Measurements from ENCODE around the gene PCNX1. TPM values are rescaled to one million over a fixed set of nuclear protein-coding genes. Genes with fewer than 3 reads are reported as not detected.

The PCNX1 gene
- total RNA-seq, 1 experiment from 2014 or later, result 48.0 TPM

DNA sequence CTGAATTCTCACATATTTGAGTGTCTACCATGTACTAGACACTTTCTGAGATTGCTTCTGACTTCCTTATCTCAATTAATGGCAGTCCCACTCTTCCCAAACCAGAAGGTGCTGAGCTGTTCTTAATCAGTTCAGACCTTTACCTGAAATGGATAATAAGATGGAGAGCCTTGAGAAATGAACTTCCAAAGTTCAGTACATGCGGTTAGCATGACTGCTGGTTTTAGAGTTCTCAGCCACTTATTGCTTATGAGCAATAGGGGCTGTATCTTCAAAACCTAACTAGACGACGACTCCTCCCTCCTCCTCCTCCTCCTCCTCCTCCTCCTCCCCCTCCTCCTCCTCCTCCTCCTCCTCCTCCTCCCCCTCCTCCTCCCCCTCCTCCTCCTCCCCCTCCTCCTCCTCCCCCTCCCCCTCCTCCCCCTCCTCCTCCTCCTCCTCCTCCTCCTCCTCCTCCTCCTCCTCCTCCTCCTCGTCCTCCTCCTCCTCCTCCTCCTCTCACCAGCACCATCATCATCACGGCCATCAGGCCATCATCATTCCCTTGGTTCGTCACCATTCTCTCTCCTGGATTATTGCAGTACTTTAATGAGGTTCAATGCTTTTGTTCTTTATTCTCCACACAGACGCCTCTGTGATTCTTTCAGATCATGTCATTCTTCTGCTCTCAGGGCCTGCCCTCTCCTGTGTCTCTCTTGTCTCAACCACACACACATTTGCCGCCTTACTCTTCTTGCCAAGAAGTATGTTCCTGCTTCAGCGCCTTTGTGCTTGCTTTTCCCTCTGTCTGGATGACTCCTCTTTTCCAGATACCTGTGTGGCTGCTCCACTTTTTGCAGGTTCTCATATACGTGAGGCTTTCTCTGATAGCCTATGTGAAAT lies 2.7 kb downstream of the PCNX1 start:
- H3K27ac ChIP-seq (ENCODE audit: insufficient read length, low read depth, low read length), result no peak overlapping the region
- H3K36me3 Mint-ChIP-seq (ENCODE audit: insufficient read depth in 1 of 3, low read depth in 3 of 3), result peaks cover 0 to 2% (median 0%) of the 10 kb centered on the region in 3 experiments; a peak in 1 of 7 replicates
- WGBS (ENCODE audit: extremely low coverage, insufficient read length, low lambda C conversion rate), result no CpG with 5 or more reads among the region's 10 CpGs
- H3K9me3 ChIP-seq (ENCODE audit: control insufficient read depth, low read depth, low read length), result no peaks in the 10 kb centered on the region
- peaks cover 42 to 50% of the 10 kb centered on the region in 2 experiments for H3K4me1 Mint-ChIP-seq
- H3K23ac ChIP-seq (ENCODE audit: insufficient read length, low read depth, low read length), result no peak overlapping the region
- no peak overlapping the region for H3K4ac ChIP-seq (ENCODE audit: low read depth, low read length)
- no peak overlapping the region for H2BK120ac ChIP-seq (ENCODE audit: low read depth, low read length, poor library complexity, severe bottlenecking)
- no peak overlapping the region for H4K8ac ChIP-seq (replicated peaks; ENCODE audit: insufficient read length, low read depth, low read length)
- no peak overlapping the region for H2AFZ ChIP-seq (ENCODE audit: low read length)
- TF ChIP-seq, protein P1, sequence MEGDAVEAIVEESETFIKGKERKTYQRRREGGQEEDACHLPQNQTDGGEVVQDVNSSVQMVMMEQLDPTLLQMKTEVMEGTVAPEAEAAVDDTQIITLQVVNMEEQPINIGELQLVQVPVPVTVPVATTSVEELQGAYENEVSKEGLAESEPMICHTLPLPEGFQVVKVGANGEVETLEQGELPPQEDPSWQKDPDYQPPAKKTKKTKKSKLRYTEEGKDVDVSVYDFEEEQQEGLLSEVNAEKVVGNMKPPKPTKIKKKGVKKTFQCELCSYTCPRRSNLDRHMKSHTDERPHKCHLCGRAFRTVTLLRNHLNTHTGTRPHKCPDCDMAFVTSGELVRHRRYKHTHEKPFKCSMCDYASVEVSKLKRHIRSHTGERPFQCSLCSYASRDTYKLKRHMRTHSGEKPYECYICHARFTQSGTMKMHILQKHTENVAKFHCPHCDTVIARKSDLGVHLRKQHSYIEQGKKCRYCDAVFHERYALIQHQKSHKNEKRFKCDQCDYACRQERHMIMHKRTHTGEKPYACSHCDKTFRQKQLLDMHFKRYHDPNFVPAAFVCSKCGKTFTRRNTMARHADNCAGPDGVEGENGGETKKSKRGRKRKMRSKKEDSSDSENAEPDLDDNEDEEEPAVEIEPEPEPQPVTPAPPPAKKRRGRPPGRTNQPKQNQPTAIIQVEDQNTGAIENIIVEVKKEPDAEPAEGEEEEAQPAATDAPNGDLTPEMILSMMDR (conservative IDR thresholded peaks at IDR 0.05), result no peak
- H4K91ac ChIP-seq (ENCODE audit: insufficient read length, low read depth, low read length), result no peak overlapping the region
- no peak overlapping the region for H2AK5ac ChIP-seq (ENCODE audit: insufficient read length, low read length)
- no peaks in the 10 kb centered on the region for H3K27me3 ChIP-seq (ENCODE audit: insufficient read depth, low read length)
- H3K79me1 ChIP-seq (ENCODE audit: insufficient read depth, low read depth, low read length, poor library complexity, severe bottlenecking), result peaks cover 7% of the 10 kb centered on the region
- H3K9ac ChIP-seq (ENCODE audit: extremely low read depth, insufficient read length, low read length), result no peak overlapping the region
- H3K4me1 ChIP-seq (ENCODE audit: insufficient read depth, low read length), result peaks cover 2% of the 10 kb centered on the region; the same call in 1 of the 2 replicates
- 0 out of 2 replicates have a peak, but pooled peaks cover 1% of the 10 kb centered on the region for H3K27me3 Mint-ChIP-seq (ENCODE audit: low read depth)
- H3K9me3 Mint-ChIP-seq, result no peaks in the 10 kb centered on the region; a peak in 1 of 5 replicates
- H3K23me2 ChIP-seq (ENCODE audit: insufficient read length, low read depth, low read length, poor library complexity, severe bottlenecking), result peaks cover 5% of the 10 kb centered on the region
- no peak overlapping the region for H3K14ac ChIP-seq (ENCODE audit: insufficient read depth, low read length)
- no peak for DNase-seq
- H4K5ac ChIP-seq (ENCODE audit: insufficient read length, low read depth, low read length), result no peak overlapping the region
- H3K4me3 Mint-ChIP-seq, result peak overlapping the region; percentile 88 to 96
- H3K18ac ChIP-seq (ENCODE audit: insufficient read length, low read depth, low read length), result no peak overlapping the region
- H3K27ac Mint-ChIP-seq, result peak overlapping the region in 1 of 3 experiments; percentile 44; a peak in 3 of 7 replicates
- H2BK5ac ChIP-seq (ENCODE audit: insufficient read length, low read length), result no peak overlapping the region
- H3K56ac ChIP-seq (ENCODE audit: insufficient read length, low read depth, low read length), result no peak overlapping the region
- H4K20me1 ChIP-seq (ENCODE audit: control insufficient read depth, insufficient read depth, insufficient read length), result peaks cover 3% of the 10 kb centered on the region
- no peak overlapping the region for H3T11ph ChIP-seq (ENCODE audit: low read length)
- no peak overlapping the region for H2BK20ac ChIP-seq (ENCODE audit: low read depth, low read length, poor library complexity, severe bottlenecking)
- H3K4me2 ChIP-seq (ENCODE audit: insufficient read depth, insufficient read length, low read length), result peak overlapping the region; percentile 92
- H2BK12ac ChIP-seq (ENCODE audit: insufficient read length, low read depth, low read length), result no peak overlapping the region
- peaks cover 29% of the 10 kb centered on the region; the same call in 1 of the 2 replicates for H3K79me2 ChIP-seq (ENCODE audit: insufficient read depth, low read length)
- no peak overlapping the region for H2BK15ac ChIP-seq (ENCODE audit: low read depth, low read length)

Data from H9 (cell line).